HEK293 (cell line): ENCODE data around the gene CLN5.
A peak's percentile ranks its signal among the peaks of the same experiment; 100 is the strongest.

Source experiments
- CTCF ChIA-PET: fragments of 350-600 bp; formaldehyde crosslinking; extraction: SDS; loops from one replicate; lab custom pipeline; 2021; ENCODE audit warnings: antibody characterized with exemption; lab: Yijun Ruan, JAX
- POLR2A ChIA-PET: fragments of 300-600 bp; formaldehyde crosslinking; extraction: SDS; loops from one replicate; lab custom pipeline; 2020; ENCODE audit warnings: antibody characterized with exemption, inconsistent platforms; lab: Yijun Ruan, JAX
- H3K27ac ChIP-seq: fragments of 200-500 bp; sonication (Bioruptor generic); 2 replicates; pipeline ENCODE4 v1.5.1; 2014; ENCODE audit warnings: low read depth, low read length, control low read depth, inconsistent platforms; ENCODE audit errors: extremely low read depth
- H3K36me3 ChIP-seq, 2 experiments: fragments of 200-500 bp in 1 of 2; sonication (Bioruptor generic) in 1 of 2; 1 replicate in 1 of 2; 2 replicates in 1 of 2; pipeline ENCODE4 v1.5.1; 2014 to 2017; ENCODE audit warnings: inconsistent platforms in 2 of 2, low read length in 2 of 2; ENCODE audit not compliant: control insufficient read depth in 2 of 2, insufficient read depth in 1 of 2
- H3K4me1 ChIP-seq: fragments of 200-500 bp; sonication (Bioruptor generic); 2 replicates; pipeline ENCODE4 v1.5.1; 2014; ENCODE audit warnings: mild to moderate bottlenecking, low read length, inconsistent platforms; ENCODE audit not compliant: control insufficient read depth, insufficient read depth
- H3K4me3 ChIP-seq: 2 replicates; pipeline ENCODE4 v1.5.1; 2011; ENCODE audit warnings: low read depth, mild to moderate bottlenecking, control low read depth, low read length, moderate library complexity
- H3K9me3 ChIP-seq: fragments of 200-500 bp; sonication (Bioruptor generic); 2 replicates; pipeline ENCODE4 v1.5.1; 2014; ENCODE audit warnings: low read depth, low read length, inconsistent platforms; ENCODE audit not compliant: control insufficient read depth, insufficient read depth
- BCL11A ChIP-seq: fragments of 450-650 bp; formaldehyde crosslinking; IDR thresholded peaks from 2 replicates; pipeline ENCODE4 v1.5.1; 2016; ENCODE audit warnings: low read depth, missing biosample characterization, missing genetic modification characterization
- GLI2 ChIP-seq: fragments of 450-650 bp; formaldehyde crosslinking; IDR thresholded peaks from 2 replicates; pipeline ENCODE4; 2017; ENCODE audit warnings: missing biosample characterization, missing genetic modification characterization, low read depth, borderline replicate concordance
- MZF1 ChIP-seq: fragments of 450-650 bp; formaldehyde crosslinking; IDR thresholded peaks from 2 replicates; pipeline ENCODE4 v1.5.1; 2017; ENCODE audit warnings: missing biosample characterization, missing genetic modification characterization, borderline replicate concordance
- PRDM4 ChIP-seq: fragments of 450-650 bp; formaldehyde crosslinking; IDR thresholded peaks from 2 replicates; pipeline ENCODE4 v1.5.1; 2017; ENCODE audit warnings: missing biosample characterization, missing genetic modification characterization
- SP7 ChIP-seq: fragments of 450-650 bp; formaldehyde crosslinking; IDR thresholded peaks from 2 replicates; pipeline ENCODE4 v1.5.1; 2016; ENCODE audit warnings: missing biosample characterization, missing genetic modification characterization
- TRIM28 ChIP-seq: IDR thresholded peaks from 2 replicates; pipeline ENCODE4 v1.6.1; 2011; ENCODE audit warnings: low read length, control low read depth, borderline replicate concordance
- WT1 ChIP-seq: fragments of 450-650 bp; formaldehyde crosslinking; IDR thresholded peaks from 2 replicates; pipeline ENCODE4 v1.5.1; 2016; ENCODE audit warnings: missing biosample characterization, missing genetic modification characterization
- YY1 ChIP-seq: fragments of 450-650 bp; formaldehyde crosslinking; IDR thresholded peaks from 2 replicates; pipeline ENCODE4 v1.5.1; 2018; ENCODE audit warnings: missing biosample characterization, missing genetic modification characterization
- ZBTB11 ChIP-seq: fragments of 450-650 bp; formaldehyde crosslinking; conservative IDR thresholded peaks from 2 replicates; pipeline ENCODE4 v1.5.1; 2016; ENCODE audit warnings: low read depth, missing biosample characterization, missing genetic modification characterization
- ZBTB20 ChIP-seq: fragments of 450-650 bp; formaldehyde crosslinking; IDR thresholded peaks from 2 replicates; pipeline ENCODE4 v1.5.1; 2016; ENCODE audit warnings: missing biosample characterization, missing genetic modification characterization
- ZBTB21 ChIP-seq: fragments of 450-650 bp; formaldehyde crosslinking; IDR thresholded peaks from 2 replicates; pipeline ENCODE4 v1.5.1; 2017; ENCODE audit warnings: missing biosample characterization, missing genetic modification characterization
- ZBTB8A ChIP-seq: fragments of 450-650 bp; formaldehyde crosslinking; IDR thresholded peaks from 2 replicates; pipeline ENCODE4 v1.5.1; 2016; ENCODE audit warnings: missing biosample characterization, missing genetic modification characterization
- ZIC2 ChIP-seq: fragments of 450-650 bp; formaldehyde crosslinking; IDR thresholded peaks from 2 replicates; pipeline ENCODE4 v1.5.1; 2016; ENCODE audit warnings: missing biosample characterization, missing genetic modification characterization
- ZNF140 ChIP-seq: fragments of 450-650 bp; formaldehyde crosslinking; IDR thresholded peaks from 2 replicates; pipeline ENCODE4 v1.5.1; 2016; ENCODE audit warnings: missing biosample characterization, missing genetic modification characterization
- ZNF202 ChIP-seq: fragments of 450-650 bp; formaldehyde crosslinking; IDR thresholded peaks from 2 replicates; pipeline ENCODE4 v1.5.1; 2016; ENCODE audit warnings: missing biosample characterization, missing genetic modification characterization, borderline replicate concordance
- ZNF302 ChIP-seq: fragments of 450-650 bp; formaldehyde crosslinking; IDR thresholded peaks from 2 replicates; pipeline ENCODE4 v1.5.1; 2016; ENCODE audit warnings: missing biosample characterization, missing genetic modification characterization, low read depth
- ZNF391 ChIP-seq: fragments of 450-650 bp; formaldehyde crosslinking; IDR thresholded peaks from 2 replicates; pipeline ENCODE4 v1.5.1; 2016; ENCODE audit warnings: low read depth, missing biosample characterization, missing genetic modification characterization, borderline replicate concordance
- ZNF473 ChIP-seq: fragments of 450-650 bp; formaldehyde crosslinking; IDR thresholded peaks from 2 replicates; pipeline ENCODE4 v1.5.1; 2017; ENCODE audit warnings: missing biosample characterization, missing genetic modification characterization
- ZNF549 ChIP-seq: fragments of 450-650 bp; IDR thresholded peaks from 2 replicates; pipeline ENCODE4 v1.5.1; 2018; ENCODE audit warnings: missing biosample characterization, missing genetic modification characterization, mild to moderate bottlenecking, inconsistent platforms, moderate library complexity
- ZNF560 ChIP-seq: fragments of 450-650 bp; formaldehyde crosslinking; IDR thresholded peaks from 2 replicates; pipeline ENCODE4 v1.5.1; 2017; ENCODE audit warnings: missing biosample characterization, missing genetic modification characterization, borderline replicate concordance
- ZNF561 ChIP-seq: fragments of 450-650 bp; IDR thresholded peaks from 2 replicates; pipeline ENCODE4 v1.5.1; 2018; ENCODE audit warnings: missing biosample characterization, missing genetic modification characterization, borderline replicate concordance
- ZNF571 ChIP-seq: fragments of 450-650 bp; formaldehyde crosslinking; IDR thresholded peaks from 2 replicates; pipeline ENCODE4 v1.5.0; 2017; ENCODE audit warnings: missing biosample characterization, missing genetic modification characterization
- ZNF629 ChIP-seq: fragments of 450-650 bp; formaldehyde crosslinking; IDR thresholded peaks from 2 replicates; pipeline ENCODE4 v1.5.1; 2017; ENCODE audit warnings: missing biosample characterization, missing genetic modification characterization
- TF ChIP-seq, protein P1 (sequence below): fragments of 450-650 bp; formaldehyde crosslinking; IDR thresholded peaks from 2 replicates; pipeline ENCODE4 v1.5.1; 2016; ENCODE audit warnings: missing biosample characterization, missing genetic modification characterization, low read depth

CLN5 gene

DNA sequence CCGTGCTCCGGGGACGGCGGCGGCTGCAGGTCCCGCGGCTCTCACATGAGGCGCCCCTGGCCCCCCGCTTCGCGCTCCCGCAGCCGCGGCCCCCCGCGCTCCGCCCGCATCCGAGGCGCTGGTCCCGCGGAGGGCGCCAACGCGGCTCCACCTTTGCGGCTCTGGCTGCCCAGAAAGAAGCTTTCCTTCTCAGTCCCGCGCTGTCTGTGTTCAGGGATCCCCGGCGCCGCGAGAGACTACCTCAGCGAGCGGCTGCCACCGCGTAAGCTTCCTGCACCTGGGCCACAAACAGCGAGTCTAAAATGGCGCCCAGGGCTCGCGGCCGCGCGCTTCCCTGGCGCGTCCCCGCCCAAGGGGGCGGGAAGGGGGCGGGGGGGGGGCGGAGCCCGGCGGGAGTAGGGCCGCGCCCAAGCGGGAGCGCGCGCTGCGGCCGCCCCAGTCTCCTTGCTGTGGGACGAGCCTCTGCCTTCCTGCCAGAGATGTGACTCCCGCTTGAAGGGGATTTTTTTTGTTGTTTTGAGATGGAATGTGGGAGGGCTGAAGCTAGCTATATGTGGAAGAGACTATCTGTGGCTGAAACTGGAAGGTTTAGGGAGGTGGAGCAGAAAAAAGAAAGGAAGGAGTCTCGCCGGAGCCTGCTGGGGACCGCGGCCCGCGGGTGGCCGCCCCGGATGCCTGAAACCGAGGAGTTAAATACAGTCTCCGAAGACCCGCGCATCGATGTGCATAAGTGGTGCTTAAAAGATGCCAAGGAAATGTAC, 35.2 kb downstream of the CLN5 start, which contains the start of gene FBXL3 (continued):
- TF ChIP-seq WT1 (tag by site-specific recombination) (peak; percentile 31; the same call in 1 of the 2 replicates), ZBTB11 (tag by site-specific recombination) (0 out of 2 replicates have a peak, but pooled peaks have one; percentile 13), ZNF561 (tag by site-specific recombination) (peak; percentile 52; the same call in 1 of the 2 replicates), YY1 (tag by site-specific recombination) (peak; percentile 59; the same call in 1 of the 2 replicates), ZNF140 (tag by site-specific recombination) (no peak), ZNF202 (no peak), ZBTB20 (tag by site-specific recombination) (0 out of 2 replicates have a peak, but pooled peaks have one; percentile 21), ZNF549 (tag by site-specific recombination) (0 out of 2 replicates have a peak, but pooled peaks have one; percentile 26), ZNF571 (no peak), GLI2 (tag by site-specific recombination) (no peak), ZNF391 (tag by site-specific recombination) (peak; percentile 43; the same call in 1 of the 2 replicates), ZIC2 (tag by site-specific recombination) (0 out of 2 replicates have a peak, but pooled peaks have one; percentile 17), MZF1 (peak; percentile 74)
- TF ChIP-seq, all 188 proteins: peak for 32

GRCh38 chr13:77028202-77028601, 36.3 kb downstream of the CLN5 start:
- H3K4me1 ChIP-seq: 0 out of 2 replicates have a peak, but pooled peaks cover 2% of the 10 kb centered on the region
- ChIA-PET POLR2A (no interaction called here), CTCF (interaction anchor here (0.9 kb wide), 1 partner anchor 1333 kb away, joined by 3 read pairs; no protein-coding TSS in a partner anchor)
- no peaks in the 10 kb centered on the region for H3K9me3 ChIP-seq
- H3K36me3 ChIP-seq: peaks cover 0 to 6% of the 10 kb centered on the region in 2 experiments; a peak in 1 of 3 replicates
- H3K4me3 ChIP-seq: peak overlapping the region; percentile 98
- H3K27ac ChIP-seq: no peak overlapping the region
- TF ChIP-seq ZNF629 (tag by site-specific recombination) (peak; percentile 80), ZNF473 (tag by site-specific recombination) (no peak), ZBTB21 (tag by site-specific recombination) (0 out of 2 replicates have a peak, but pooled peaks have one; percentile 37), TRIM28 (peak; percentile 65; the same call in 1 of the 2 replicates), SP7 (tag by site-specific recombination) (peak; percentile 59), BCL11A (tag by site-specific recombination) (0 out of 2 replicates have a peak, but pooled peaks have one; percentile 45), ZNF560 (tag by site-specific recombination) (no peak), ZNF302 (tag by site-specific recombination) (no peak), PRDM4 (peak; percentile 69; the same call in 1 of the 2 replicates), ZBTB8A (tag by site-specific recombination) (peak; percentile 54; the same call in 1 of the 2 replicates)
- TF ChIP-seq, protein P1, sequence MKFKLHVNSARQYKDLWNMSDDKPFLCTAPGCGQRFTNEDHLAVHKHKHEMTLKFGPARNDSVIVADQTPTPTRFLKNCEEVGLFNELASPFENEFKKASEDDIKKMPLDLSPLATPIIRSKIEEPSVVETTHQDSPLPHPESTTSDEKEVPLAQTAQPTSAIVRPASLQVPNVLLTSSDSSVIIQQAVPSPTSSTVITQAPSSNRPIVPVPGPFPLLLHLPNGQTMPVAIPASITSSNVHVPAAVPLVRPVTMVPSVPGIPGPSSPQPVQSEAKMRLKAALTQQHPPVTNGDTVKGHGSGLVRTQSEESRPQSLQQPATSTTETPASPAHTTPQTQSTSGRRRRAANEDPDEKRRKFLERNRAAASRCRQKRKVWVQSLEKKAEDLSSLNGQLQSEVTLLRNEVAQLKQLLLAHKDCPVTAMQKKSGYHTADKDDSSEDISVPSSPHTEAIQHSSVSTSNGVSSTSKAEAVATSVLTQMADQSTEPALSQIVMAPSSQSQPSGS: peak; percentile 81
